SK-N-SH (cell line): ENCODE results near the gene ACVR1B. TPM values are rescaled to one million over a fixed set of nuclear protein-coding genes. Genes with fewer than 3 reads are reported as not detected.

Source experiments
- CTCF ChIA-PET: fragments of 300-600, 350-600 bp; formaldehyde crosslinking; extraction: SDS; loops from one replicate; lab custom pipeline; 2021; lab: Yijun Ruan, JAX
- POLR2A ChIA-PET: fragments of 350-600 bp; sonication (Branson Sonifier 250); formaldehyde crosslinking; extraction: SDS; loops from one replicate; lab custom pipeline; 2020; ENCODE audit warnings: antibody characterized with exemption, inconsistent platforms; lab: Yijun Ruan, JAX
- DNase-seq: peaks from one replicate; pipeline ENCODE4 v3.0.0; 2012
- H2AFZ ChIP-seq: fragments of 200-600 bp; sonication (generic); 2 replicates; pipeline ENCODE4 v1.8.1; 2016; ENCODE audit warnings: antibody characterized with exemption, mild to moderate bottlenecking, low read depth
- H3F3A ChIP-seq: fragments of 200-600 bp; sonication (generic); replicated peaks from 2 replicates; pipeline ENCODE3; 2016; ENCODE audit warnings: antibody characterized with exemption, mild to moderate bottlenecking; ENCODE audit not compliant: insufficient read depth
- H3K27ac ChIP-seq, 2 experiments: fragments of 200-500 bp in 1 of 2; fragments of 200-600 bp in 1 of 2; sonication (Bioruptor generic) in 1 of 2; sonication (generic), shearing (Covaris generic) in 1 of 2; 2 replicates each; pipeline versions ENCODE4 v1.5.1 to v1.6.1; 2014 to 2016; ENCODE audit warnings: low read depth in 2 of 2, inconsistent platforms in 1 of 2, low read length in 1 of 2, mild to moderate bottlenecking in 1 of 2, mixed read lengths in 1 of 2
- H3K27me3 ChIP-seq: fragments of 200-600 bp; sonication (generic), shearing (Covaris generic); 2 replicates; pipeline ENCODE4 v1.6.1; 2016; ENCODE audit warnings: mixed run types; ENCODE audit not compliant: insufficient read depth
- H3K36me3 ChIP-seq, 2 experiments: fragments of 200-500 bp in 1 of 2; fragments of 200-600 bp in 1 of 2; sonication (Bioruptor generic) in 1 of 2; sonication (generic) in 1 of 2; replicated peaks in 1 of 2; 2 replicates each; pipeline versions ENCODE3 to v1.5.1; 2014 to 2016; ENCODE audit warnings: low read length in 1 of 2, mild to moderate bottlenecking in 1 of 2; ENCODE audit not compliant: insufficient read depth in 2 of 2, control insufficient read depth in 1 of 2
- H3K4me1 ChIP-seq, 2 experiments: fragments of 200-500 bp in 1 of 2; fragments of 200-600 bp in 1 of 2; sonication (Bioruptor generic) in 1 of 2; sonication (generic), shearing (Covaris generic) in 1 of 2; 2 replicates each; pipeline versions ENCODE4 v1.5.1 to v1.6.1; 2014 to 2016; ENCODE audit warnings: low read depth in 1 of 2, low read length in 1 of 2, mixed run types in 1 of 2; ENCODE audit not compliant: insufficient read depth in 2 of 2, control insufficient read depth in 1 of 2
- H3K4me2 ChIP-seq: fragments of 200-600 bp; sonication (generic), shearing (Covaris generic); 2 replicates; pipeline ENCODE4 v1.6.1; 2017; ENCODE audit warnings: mixed run types
- H3K4me3 ChIP-seq, 2 experiments: fragments of 200-500 bp in 1 of 2; fragments of 200-600 bp in 1 of 2; sonication (Bioruptor generic) in 1 of 2; sonication (generic), shearing (Covaris generic) in 1 of 2; 2 replicates each; pipeline versions ENCODE4 v1.5.1 to v1.8.1; 2014 to 2016; ENCODE audit warnings: low read depth in 2 of 2, inconsistent platforms in 1 of 2, low read length in 1 of 2, mild to moderate bottlenecking in 1 of 2, mixed read lengths in 1 of 2, moderate library complexity in 1 of 2
- H3K79me2 ChIP-seq: fragments of 200-600 bp; sonication (generic); 2 replicates; pipeline ENCODE4 v1.8.1; 2017; ENCODE audit warnings: mild to moderate bottlenecking; ENCODE audit not compliant: insufficient read depth
- H3K9ac ChIP-seq: fragments of 200-600 bp; sonication (generic); 2 replicates; pipeline ENCODE4 v1.6.1; 2017; ENCODE audit warnings: mixed run types
- H3K9me2 ChIP-seq: fragments of 200-600 bp; sonication (generic); 2 replicates; pipeline ENCODE4 v1.6.1; 2017; ENCODE audit warnings: mixed run types
- H3K9me3 ChIP-seq: fragments of 200-600 bp; sonication (generic); 2 replicates; pipeline ENCODE4 v1.6.1; 2017; ENCODE audit warnings: mixed run types, mild to moderate bottlenecking, moderate library complexity
- H4K20me1 ChIP-seq: fragments of 200-600 bp; sonication (generic); 2 replicates; pipeline ENCODE4 v1.6.1; 2017; ENCODE audit warnings: mild to moderate bottlenecking, mixed run types; ENCODE audit not compliant: insufficient read depth
- CTCF ChIP-seq: fragments of 200-600 bp; sonication (generic); IDR thresholded peaks from 2 replicates; pipeline ENCODE4 v1.6.1; 2017; ENCODE audit warnings: antibody characterized with exemption, mild to moderate bottlenecking, moderate library complexity
- EP300 ChIP-seq, 2 experiments: IDR thresholded peaks; 2 replicates each; pipeline versions ENCODE4 v1.4.0 to v1.6.1; 2012; ENCODE audit warnings: borderline replicate concordance in 1 of 2, low read depth in 1 of 2, low read length in 1 of 2
- FOXM1 ChIP-seq: IDR thresholded peaks from 2 replicates; pipeline ENCODE4 v1.4.0; 2012; ENCODE audit warnings: low read depth, mild to moderate bottlenecking
- GABPA ChIP-seq: IDR thresholded peaks from 2 replicates; pipeline ENCODE4 v1.4.0; 2012; ENCODE audit warnings: low read depth, mild to moderate bottlenecking
- IRF3 ChIP-seq: fragments of 150-350 bp; IDR thresholded peaks from 2 replicates; pipeline ENCODE4 v1.6.1; 2016; ENCODE audit warnings: mild to moderate bottlenecking, low read depth, low read length
- JUND ChIP-seq: IDR thresholded peaks from 2 replicates; pipeline ENCODE4 v1.4.0; 2012
- PBX3 ChIP-seq: IDR thresholded peaks from 2 replicates; pipeline ENCODE4; 2012
- RCOR1 ChIP-seq: fragments of 150-350 bp; IDR thresholded peaks from 2 replicates; pipeline ENCODE4 v1.6.1; 2017; ENCODE audit warnings: antibody characterized with exemption, low read length
- RXRA ChIP-seq: IDR thresholded peaks from 2 replicates; pipeline ENCODE4 v1.4.0; 2012; ENCODE audit warnings: low read depth, mild to moderate bottlenecking, borderline replicate concordance
- TAF1 ChIP-seq: IDR thresholded peaks from 2 replicates; pipeline ENCODE4 v1.6.1; 2012; ENCODE audit warnings: low read depth, mild to moderate bottlenecking, low read length, moderate library complexity, borderline replicate concordance
- TCF12 ChIP-seq: IDR thresholded peaks from 2 replicates; pipeline ENCODE4 v1.4.0; 2012
- TEAD4 ChIP-seq: IDR thresholded peaks from 2 replicates; pipeline ENCODE4 v1.4.0; 2012; ENCODE audit warnings: mild to moderate bottlenecking, borderline replicate concordance; ENCODE audit not compliant: insufficient read depth
- WGBS: methylation state at CpG from one replicate; pipeline ENCODE4 v1.1.6; 2017; ENCODE audit warnings: low lambda C conversion rate; 5-methylcytosine and 5-hydroxymethylcytosine counted together
- polyA plus RNA-seq, 3 experiments: library from polyadenylated mRNA; depleted of rRNA; stranded (reverse); fragments of >200 nt; gene quantifications; 2 replicates each; pipeline ENCODE4 v1.2.3, GENCODE V29; 2012
- TF ChIP-seq, protein P1 (sequence below): IDR thresholded peaks from 2 replicates; pipeline ENCODE4 v1.4.0; 2012; ENCODE audit warnings: low read depth, borderline replicate concordance
- TF ChIP-seq, protein P2 (sequence below): IDR thresholded peaks from 2 replicates; pipeline ENCODE4 v1.4.0; 2012; ENCODE audit warnings: low read depth, borderline replicate concordance
- TF ChIP-seq, protein P3 (sequence below): IDR thresholded peaks from 2 replicates; pipeline ENCODE4 v1.4.0; 2012; ENCODE audit warnings: low read depth

Gene ACVR1B
- polyA plus RNA-seq, 1 of the 3 experiments (the other 2 are of a cell fraction): 12.1 TPM

DNA sequence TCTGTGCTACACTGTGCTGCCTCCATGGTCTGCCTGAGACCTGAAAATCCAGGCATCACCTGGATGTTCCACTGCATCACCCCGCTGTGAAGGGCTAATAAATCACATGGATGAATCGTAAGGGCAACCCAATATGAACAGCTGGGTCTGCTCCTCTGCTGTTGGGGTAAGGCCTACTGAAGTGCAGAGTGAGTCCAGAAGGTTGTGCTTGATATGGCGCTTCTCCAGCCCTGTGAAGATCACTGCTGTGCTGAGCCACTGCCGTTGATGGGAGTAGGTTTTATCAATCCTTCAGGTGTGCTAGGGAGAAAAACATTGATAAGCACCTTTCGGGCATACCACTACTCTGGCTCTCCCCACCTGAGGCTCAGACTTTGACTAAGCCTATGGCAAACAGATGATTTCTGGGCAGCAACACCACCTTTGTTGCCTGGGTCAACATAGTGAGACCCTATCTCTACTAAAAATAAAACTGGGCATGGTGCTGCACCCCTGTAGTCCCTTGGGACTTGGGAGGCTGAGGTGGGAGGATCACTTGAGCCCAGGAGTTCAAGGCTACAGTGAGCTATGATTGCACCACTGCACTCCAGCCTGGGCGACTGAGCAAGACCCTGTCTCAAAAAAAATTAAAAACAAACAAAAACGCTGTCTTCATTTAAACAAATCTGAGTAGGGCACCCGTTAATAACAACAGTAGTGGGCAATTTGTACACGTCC is 42.5 kb upstream of the ACVR1B start:
- H3K9me2 ChIP-seq: no peaks in the 10 kb centered on the region
- WGBS: 77% methylated on average over 8 of the region's 9 CpGs
- H4K20me1 ChIP-seq: no peaks in the 10 kb centered on the region
- no peaks in the 10 kb centered on the region for H3F3A ChIP-seq
- ChIA-PET CTCF (interaction anchor here (0.6 to 6.0 kb wide), 5 partner anchors 14 to 1149 kb away, joined by 3 to 23 read pairs (median 3); no protein-coding TSS in a partner anchor), POLR2A (no interaction called here)
- H3K9me3 ChIP-seq: no peaks in the 10 kb centered on the region
- no peak overlapping the region for H3K4me3 ChIP-seq
- peaks cover 0 to 60% of the 10 kb centered on the region in 2 experiments; a peak in 2 of 4 replicates for H3K4me1 ChIP-seq
- H3K9ac ChIP-seq: no peak overlapping the region
- no peaks in the 10 kb centered on the region for H3K36me3 ChIP-seq
- DNase-seq: no peak
- no peak for TF ChIP-seq FOXM1
- no peak for TF ChIP-seq RCOR1
- no peak for TF ChIP-seq IRF3
- no peak for TF ChIP-seq RXRA
- no peak for TF ChIP-seq TEAD4
- no peak for TF ChIP-seq CTCF
- TF ChIP-seq, protein P1, sequence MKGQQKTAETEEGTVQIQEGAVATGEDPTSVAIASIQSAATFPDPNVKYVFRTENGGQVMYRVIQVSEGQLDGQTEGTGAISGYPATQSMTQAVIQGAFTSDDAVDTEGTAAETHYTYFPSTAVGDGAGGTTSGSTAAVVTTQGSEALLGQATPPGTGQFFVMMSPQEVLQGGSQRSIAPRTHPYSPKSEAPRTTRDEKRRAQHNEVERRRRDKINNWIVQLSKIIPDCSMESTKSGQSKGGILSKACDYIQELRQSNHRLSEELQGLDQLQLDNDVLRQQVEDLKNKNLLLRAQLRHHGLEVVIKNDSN: no peak
- no peak for TF ChIP-seq JUND
- TF ChIP-seq TAF1: no peak
- TF ChIP-seq, protein P2, sequence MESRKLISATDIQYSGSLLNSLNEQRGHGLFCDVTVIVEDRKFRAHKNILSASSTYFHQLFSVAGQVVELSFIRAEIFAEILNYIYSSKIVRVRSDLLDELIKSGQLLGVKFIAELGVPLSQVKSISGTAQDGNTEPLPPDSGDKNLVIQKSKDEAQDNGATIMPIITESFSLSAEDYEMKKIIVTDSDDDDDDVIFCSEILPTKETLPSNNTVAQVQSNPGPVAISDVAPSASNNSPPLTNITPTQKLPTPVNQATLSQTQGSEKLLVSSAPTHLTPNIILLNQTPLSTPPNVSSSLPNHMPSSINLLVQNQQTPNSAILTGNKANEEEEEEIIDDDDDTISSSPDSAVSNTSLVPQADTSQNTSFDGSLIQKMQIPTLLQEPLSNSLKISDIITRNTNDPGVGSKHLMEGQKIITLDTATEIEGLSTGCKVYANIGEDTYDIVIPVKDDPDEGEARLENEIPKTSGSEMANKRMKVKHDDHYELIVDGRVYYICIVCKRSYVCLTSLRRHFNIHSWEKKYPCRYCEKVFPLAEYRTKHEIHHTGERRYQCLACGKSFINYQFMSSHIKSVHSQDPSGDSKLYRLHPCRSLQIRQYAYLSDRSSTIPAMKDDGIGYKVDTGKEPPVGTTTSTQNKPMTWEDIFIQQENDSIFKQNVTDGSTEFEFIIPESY: no peak
- TF ChIP-seq, protein P3, sequence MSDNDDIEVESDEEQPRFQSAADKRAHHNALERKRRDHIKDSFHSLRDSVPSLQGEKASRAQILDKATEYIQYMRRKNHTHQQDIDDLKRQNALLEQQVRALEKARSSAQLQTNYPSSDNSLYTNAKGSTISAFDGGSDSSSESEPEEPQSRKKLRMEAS: no peak
- TF ChIP-seq EP300 (IDR thresholded peaks at IDR 0.05; ENCODE audit: borderline replicate concordance in 1 of 2, low read depth in 1 of 2, low read length in 1 of 2): no peak
- TF ChIP-seq PBX3: no peak
- no peak for TF ChIP-seq TCF12
- TF ChIP-seq GABPA: no peak
- no peaks in the 10 kb centered on the region for H3K79me2 ChIP-seq
- H2AFZ ChIP-seq: no peak overlapping the region
- no peak overlapping the region for H3K4me2 ChIP-seq
- H3K27me3 ChIP-seq: no peaks in the 10 kb centered on the region
- H3K27ac ChIP-seq: no peak overlapping the region
